ENCODE measurements around the gene NUTM2B.
"Not testable (repeated sequence)": the region's sequence is repeated elsewhere in the genome, so short reads cannot be mapped to it uniquely, and the experiment has no call there.

Gene NUTM2B

GRCh38 chr10:79714976-79715375 is 11.9 kb downstream of the NUTM2B start:
- in situ Hi-C loops (cut with HindIII; ENCODE audit: low pct_unique_long_range_greater_than_20kb, low sequenced_read_pairs); DNase-seq (ENCODE audit: low read depth in 1 of 2, low spot score in 1 of 2): not testable (repeated sequence)

- in situ Hi-C loops (cut with HindIII; ENCODE audit: low pct_unique_long_range_greater_than_20kb, low sequenced_read_pairs); DNase-seq (ENCODE audit: low read depth in 1 of 2, low spot score in 1 of 2): not testable (repeated sequence)
These were observed 14.0 kb downstream of the NUTM2B start for GRCh38 chr10:79716917-79717579.

GRCh38 chr10:79720000-79720399 is 17.0 kb downstream of the NUTM2B start:
- in situ Hi-C loops (cut with HindIII; ENCODE audit: low pct_unique_long_range_greater_than_20kb, low sequenced_read_pairs); DNase-seq (ENCODE audit: low read depth in 1 of 2, low spot score in 1 of 2): not testable (repeated sequence)

GRCh38 chr10:79726620-79727019 is 23.6 kb downstream of the NUTM2B start:
- in situ Hi-C loops (cut with HindIII; ENCODE audit: low pct_unique_long_range_greater_than_20kb, low sequenced_read_pairs): not testable (repeated sequence)

GRCh38 chr10:79744844-79745243 is 41.8 kb downstream of the NUTM2B start:
- DNase-seq (ENCODE audit: low read depth in 1 of 2, low spot score in 1 of 2); in situ Hi-C loops (cut with HindIII; ENCODE audit: low pct_unique_long_range_greater_than_20kb, low sequenced_read_pairs): not testable (repeated sequence)

More at GRCh38 chr10:79726620-79727019, 23.6 kb downstream of the NUTM2B start:
- peak in 1 of 2 experiments; percentile 64 for DNase-seq (ENCODE audit: low read depth in 1 of 2, low spot score in 1 of 2)

- in situ Hi-C loops (cut with HindIII; ENCODE audit: low pct_unique_long_range_greater_than_20kb, low sequenced_read_pairs); DNase-seq (ENCODE audit: low read depth in 1 of 2, low spot score in 1 of 2): not testable (repeated sequence)
These were observed 45.5 kb downstream of the NUTM2B start for GRCh38 chr10:79748510-79748909.

- DNase-seq (ENCODE audit: low read depth in 1 of 2, low spot score in 1 of 2); in situ Hi-C loops (cut with HindIII; ENCODE audit: low pct_unique_long_range_greater_than_20kb, low sequenced_read_pairs): not testable (repeated sequence)
These were observed 50.6 kb downstream of the NUTM2B start for GRCh38 chr10:79753601-79754000.

GRCh38 chr10:79758297-79758993 is 55.4 kb downstream of the NUTM2B start:
- peak in 1 of 2 experiments; percentile 22 for DNase-seq (ENCODE audit: low read depth in 1 of 2, low spot score in 1 of 2)
- in situ Hi-C loops (cut with HindIII; ENCODE audit: low pct_unique_long_range_greater_than_20kb, low sequenced_read_pairs): not testable (repeated sequence)

All from T47D (cell line).